SH-SY5Y (cell line): ENCODE measurements around the gene ATP5ME.

Experiments used
- GATA2 ChIP-seq: IDR thresholded peaks from 2 replicates; pipeline ENCODE4 v1.6.1; 2011; ENCODE audit warnings: mild to moderate bottlenecking, low read depth, low read length
- GATA3 ChIP-seq: IDR thresholded peaks from 2 replicates; pipeline ENCODE4 v1.6.1; 2011; ENCODE audit warnings: low read depth, mild to moderate bottlenecking, low read length, moderate library complexity

DNA sequence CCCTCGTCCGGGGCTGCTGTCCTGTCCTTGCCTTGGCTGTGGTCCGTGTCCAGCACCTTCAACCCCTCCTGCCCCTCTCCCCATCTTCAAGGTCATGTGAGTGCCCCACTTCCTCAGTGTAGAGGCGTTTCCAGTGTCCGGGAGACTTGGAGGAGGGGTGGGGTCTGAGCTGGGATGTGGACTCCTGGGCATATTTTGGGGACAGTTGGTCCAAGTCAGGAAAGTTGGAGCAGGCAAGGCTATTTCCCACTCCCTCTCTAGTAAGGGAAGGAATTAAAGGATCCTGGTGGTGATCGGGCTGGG lies 34.5 kb upstream of the ATP5ME start:
- no peak for TF ChIP-seq GATA3
- TF ChIP-seq GATA2 = no peak
